Astrocyte of the spinal cord (primary cell): ENCODE data around the gene TMEM179B.

Experiments
- DNase-seq: peaks from one replicate; pipeline ENCODE4 v3.0.0; 2011; ENCODE audit warnings: low read depth, low spot score
- H3K4me3 ChIP-seq: 2 replicates; pipeline ENCODE4 v1.5.1; 2011; ENCODE audit warnings: low read depth, mild to moderate bottlenecking, low read length, moderate library complexity
- CTCF ChIP-seq: IDR thresholded peaks from 2 replicates; pipeline ENCODE4 v1.5.1; 2012; ENCODE audit warnings: low read depth, mild to moderate bottlenecking, low read length, inconsistent platforms
- in situ Hi-C: cut with HindIII; loops from 2 replicates; pipeline ENCODE4 v1.10.0; 2017; ENCODE audit warnings: low sequenced_read_pairs

The TMEM179B gene

GRCh38 chr11:62832336-62833234 is 45.4 kb downstream of the TMEM179B start, which contains the start of gene TEX54:
Gene TEX54, minus strand, starts transcription at chr11:62832841.
- DNase-seq: no peak
- in situ Hi-C loops: no loop called here
- TF ChIP-seq CTCF: no peak
- H3K4me3 ChIP-seq: peak within 1 kb of the TSS; percentile 90

GRCh38 chr11:62835336-62835735 is 48.1 kb downstream of the TMEM179B start:
- in situ Hi-C loops: no loop called here
- H3K4me3 ChIP-seq: no peak overlapping the region
- no peak for DNase-seq
- no peak for TF ChIP-seq CTCF

GRCh38 chr11:62839050-62839945 is 52.1 kb downstream of the TMEM179B start, which contains the start of gene WDR74:
Gene WDR74, minus strand, starts transcription at chr11:62839590. Its CDS starts 20 bp downstream, at chr11:62839570.
- in situ Hi-C loops: no loop called here
- peak within 1 kb of the TSS; percentile 92 for H3K4me3 ChIP-seq
- DNase-seq: peak; percentile 92
- no peak for TF ChIP-seq CTCF
